C4-2B (cell line): ENCODE measurements around the gene CYB5R2.

Experiments used
- H3K27ac ChIP-seq: fragments of 450-650 bp; 2 replicates; pipeline ENCODE4 v1.5.1; 2017
- CTCF ChIP-seq: fragments of 450-650 bp; conservative IDR thresholded peaks from 2 replicates; pipeline ENCODE4 v1.5.1; 2017; ENCODE audit warnings: mild to moderate bottlenecking
- ZFX ChIP-seq: fragments of 450-650 bp; IDR thresholded peaks from 2 replicates; pipeline ENCODE4 v1.6.1; 2017

Gene CYB5R2

GRCh38 chr11:7621554-7621953 lies 51.7 kb downstream of the CYB5R2 start:
- TF ChIP-seq CTCF, result no peak
- no peak for TF ChIP-seq ZFX
- H3K27ac ChIP-seq, result no peak overlapping the region

- TF ChIP-seq CTCF, result no peak
- no peak for TF ChIP-seq ZFX
- no peak overlapping the region for H3K27ac ChIP-seq
These were observed 52.2 kb downstream of the CYB5R2 start for GRCh38 chr11:7621090-7621489.

DNA sequence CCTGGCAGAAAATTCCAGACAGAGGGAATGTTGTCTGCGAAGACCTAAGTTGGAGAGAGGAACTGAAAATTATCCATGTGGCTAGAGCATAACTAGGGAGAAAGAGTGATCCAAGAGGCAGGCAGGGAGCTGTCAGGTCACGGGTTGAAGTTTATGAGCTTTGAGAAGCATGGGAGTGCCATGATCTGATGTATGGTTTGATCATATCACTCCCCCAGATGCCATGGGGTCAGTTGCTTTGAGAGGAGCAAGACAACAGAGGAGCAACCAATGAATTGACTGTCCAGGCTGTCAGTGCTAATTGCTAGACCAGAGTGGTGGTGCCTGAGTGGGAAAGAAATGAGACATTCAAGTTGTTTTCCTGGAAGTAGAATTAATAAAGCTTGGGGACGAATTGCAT lies 54.0 kb downstream of the CYB5R2 start:
- no peak overlapping the region for H3K27ac ChIP-seq
- TF ChIP-seq CTCF, result no peak
- no peak for TF ChIP-seq ZFX

- H3K27ac ChIP-seq, result no peak overlapping the region
- no peak for TF ChIP-seq CTCF
- TF ChIP-seq ZFX, result no peak
These were observed 56.3 kb downstream of the CYB5R2 start for GRCh38 chr11:7617032-7617431.
